22Rv1 (cell line): Measurements from ENCODE around the gene HS2ST1.

Experiments
- ZFX ChIP-seq: fragments of 450-650 bp; IDR thresholded peaks from 2 replicates; pipeline ENCODE4 v1.6.1; 2017; ENCODE audit warnings: antibody characterized with exemption, borderline replicate concordance
- TF ChIP-seq, protein P1 (sequence below): fragments of 450-650 bp; IDR thresholded peaks from 2 replicates; pipeline ENCODE4 v1.5.1; 2017; ENCODE audit warnings: mild to moderate bottlenecking

DNA sequence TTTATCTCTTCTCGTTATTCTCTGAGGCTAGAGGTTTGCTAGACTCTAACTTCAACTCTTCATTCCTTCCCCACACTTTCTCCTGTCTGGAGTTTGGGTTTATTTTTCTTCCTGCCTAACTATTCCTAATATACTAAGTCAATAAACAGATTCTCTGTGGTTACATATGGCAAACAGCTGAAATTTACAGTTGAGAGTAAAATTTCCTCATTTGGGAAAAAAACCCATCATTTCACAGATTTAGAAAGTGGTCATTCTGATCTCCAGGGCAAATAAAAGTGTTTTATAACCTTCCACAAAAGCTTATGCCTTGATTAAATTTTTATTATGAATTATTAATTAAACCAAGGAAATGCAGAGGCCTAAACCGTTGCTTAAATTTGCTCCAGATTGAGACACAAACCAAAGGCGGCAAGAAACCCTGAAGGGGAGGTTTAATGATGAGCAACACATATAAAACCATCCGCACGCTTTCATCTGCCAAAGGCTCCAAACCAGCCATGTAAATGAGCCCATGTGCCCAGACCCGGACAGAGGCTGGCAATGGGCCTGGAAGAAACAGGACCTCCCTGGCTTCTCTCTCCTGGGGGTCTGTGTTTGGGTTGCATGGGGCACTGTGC is 212.6 kb downstream of the HS2ST1 start:
- TF ChIP-seq, protein P1, sequence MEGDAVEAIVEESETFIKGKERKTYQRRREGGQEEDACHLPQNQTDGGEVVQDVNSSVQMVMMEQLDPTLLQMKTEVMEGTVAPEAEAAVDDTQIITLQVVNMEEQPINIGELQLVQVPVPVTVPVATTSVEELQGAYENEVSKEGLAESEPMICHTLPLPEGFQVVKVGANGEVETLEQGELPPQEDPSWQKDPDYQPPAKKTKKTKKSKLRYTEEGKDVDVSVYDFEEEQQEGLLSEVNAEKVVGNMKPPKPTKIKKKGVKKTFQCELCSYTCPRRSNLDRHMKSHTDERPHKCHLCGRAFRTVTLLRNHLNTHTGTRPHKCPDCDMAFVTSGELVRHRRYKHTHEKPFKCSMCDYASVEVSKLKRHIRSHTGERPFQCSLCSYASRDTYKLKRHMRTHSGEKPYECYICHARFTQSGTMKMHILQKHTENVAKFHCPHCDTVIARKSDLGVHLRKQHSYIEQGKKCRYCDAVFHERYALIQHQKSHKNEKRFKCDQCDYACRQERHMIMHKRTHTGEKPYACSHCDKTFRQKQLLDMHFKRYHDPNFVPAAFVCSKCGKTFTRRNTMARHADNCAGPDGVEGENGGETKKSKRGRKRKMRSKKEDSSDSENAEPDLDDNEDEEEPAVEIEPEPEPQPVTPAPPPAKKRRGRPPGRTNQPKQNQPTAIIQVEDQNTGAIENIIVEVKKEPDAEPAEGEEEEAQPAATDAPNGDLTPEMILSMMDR, result no peak
- no peak for TF ChIP-seq ZFX
